Upper lobe of left lung (tissue), 4 donors: ENCODE measurements around the gene APOB.

Source experiments
- EP300 ChIP-seq, 4 donors: sonication (generic); formaldehyde crosslinking; IDR thresholded peaks; one replicate each; pipeline ENCODE4 v1.5.1; 2017; ENCODE audit warnings: antibody characterized with exemption in 4 of 4, control low read depth in 2 of 4
- POLR2A ChIP-seq, 4 donors: fragments of 450-650 bp; IDR thresholded peaks; one replicate each; pipeline ENCODE4 v1.5.1; 2016 to 2017; ENCODE audit warnings: antibody characterized with exemption in 4 of 4, mild to moderate bottlenecking in 2 of 4
- TF ChIP-seq, protein P1 (sequence below), 6 experiments: fragments of 450-650 bp in 4 of 6; fragments of 200-600 bp in 2 of 6; sonication (generic) in 2 of 6; IDR thresholded peaks; one replicate each; pipeline ENCODE4 v1.5.1; 2016 to 2019; ENCODE audit warnings: antibody characterized with exemption in 6 of 6

DNA sequence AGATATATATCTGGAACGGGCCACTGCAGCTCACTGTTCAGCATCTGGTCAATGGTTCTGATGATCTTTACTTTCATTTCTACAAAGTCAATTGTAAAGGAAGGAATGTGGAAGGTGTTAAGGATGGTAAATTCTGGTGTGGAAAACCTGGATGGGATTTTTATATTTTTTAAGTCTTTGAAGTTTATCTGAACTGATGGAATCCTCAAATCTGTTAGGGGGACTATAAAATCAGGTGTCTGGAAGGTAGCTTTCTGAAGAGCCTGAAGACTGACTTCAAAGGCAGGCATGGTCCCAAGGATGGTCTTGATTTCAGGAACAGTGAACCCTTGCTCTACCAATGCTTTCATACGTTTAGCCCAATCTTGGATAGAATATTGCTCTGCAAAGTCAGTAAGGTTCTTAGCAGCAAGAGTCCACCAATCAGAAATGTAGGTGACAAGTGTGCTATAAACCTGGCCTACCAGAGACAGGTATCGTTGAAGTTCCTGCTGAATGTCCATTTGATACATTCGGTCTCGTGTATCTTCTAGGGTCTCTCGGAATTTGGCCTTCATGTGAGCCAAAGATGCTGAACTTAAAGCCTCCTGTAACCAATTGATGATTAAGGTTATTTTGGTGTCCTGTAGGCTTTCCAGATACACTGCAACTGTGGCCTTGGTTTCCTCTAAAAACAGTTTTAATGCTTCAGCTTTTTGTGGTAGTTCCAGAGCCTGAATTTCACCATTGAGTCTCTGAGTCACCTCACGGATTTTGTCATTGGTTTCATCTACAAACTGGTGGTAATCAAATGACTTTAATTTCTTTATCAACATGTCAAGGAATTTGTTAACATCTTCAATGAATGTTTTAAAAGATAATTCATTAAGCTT, 34.8 kb downstream of the APOB start:
- TF ChIP-seq POLR2A (IDR thresholded peaks at IDR 0.05), result no peak
- TF ChIP-seq, protein P1, sequence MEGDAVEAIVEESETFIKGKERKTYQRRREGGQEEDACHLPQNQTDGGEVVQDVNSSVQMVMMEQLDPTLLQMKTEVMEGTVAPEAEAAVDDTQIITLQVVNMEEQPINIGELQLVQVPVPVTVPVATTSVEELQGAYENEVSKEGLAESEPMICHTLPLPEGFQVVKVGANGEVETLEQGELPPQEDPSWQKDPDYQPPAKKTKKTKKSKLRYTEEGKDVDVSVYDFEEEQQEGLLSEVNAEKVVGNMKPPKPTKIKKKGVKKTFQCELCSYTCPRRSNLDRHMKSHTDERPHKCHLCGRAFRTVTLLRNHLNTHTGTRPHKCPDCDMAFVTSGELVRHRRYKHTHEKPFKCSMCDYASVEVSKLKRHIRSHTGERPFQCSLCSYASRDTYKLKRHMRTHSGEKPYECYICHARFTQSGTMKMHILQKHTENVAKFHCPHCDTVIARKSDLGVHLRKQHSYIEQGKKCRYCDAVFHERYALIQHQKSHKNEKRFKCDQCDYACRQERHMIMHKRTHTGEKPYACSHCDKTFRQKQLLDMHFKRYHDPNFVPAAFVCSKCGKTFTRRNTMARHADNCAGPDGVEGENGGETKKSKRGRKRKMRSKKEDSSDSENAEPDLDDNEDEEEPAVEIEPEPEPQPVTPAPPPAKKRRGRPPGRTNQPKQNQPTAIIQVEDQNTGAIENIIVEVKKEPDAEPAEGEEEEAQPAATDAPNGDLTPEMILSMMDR (IDR thresholded peaks at IDR 0.05), result no peak
- no peak for TF ChIP-seq EP300 (IDR thresholded peaks at IDR 0.05)
